A549 (cell line): Measurements from ENCODE around the gene TMEM214. TPM values are rescaled to one million over a fixed set of nuclear protein-coding genes. Genes with fewer than 3 reads are reported as not detected.

Experiments
- ATAC-seq, 2 experiments: fragments of 200-7000 bp in 1 of 2; fragments of >200 bp in 1 of 2; cut with Nextera tagmentation in 1 of 2; cut with Tn5 transposase in 1 of 2; 3 replicates each; pipeline versions ENCODE4 v1.8.0 to v1.9.1; 2018 to 2020; ENCODE audit warnings: mild to moderate bottlenecking in 1 of 2, moderate library complexity in 1 of 2
- CTCF ChIA-PET: fragments of 300-600 bp; sonication (Branson Sonifier 250); formaldehyde crosslinking; extraction: SDS; loops from one replicate; lab custom pipeline; 2021; ENCODE audit warnings: antibody characterized with exemption, inconsistent platforms; lab: Yijun Ruan, JAX
- POLR2A ChIA-PET: fragments of 350-600 bp; formaldehyde crosslinking; extraction: SDS; loops from one replicate; lab custom pipeline; 2021; ENCODE audit warnings: antibody characterized with exemption, inconsistent platforms; lab: Yijun Ruan, JAX
- DNase-seq, 2 experiments: peaks; one replicate each; pipeline versions ENCODE4 v3.0.0 to v3.0.0-alpha.2; 2011 to 2016; ENCODE audit warnings: low read depth in 1 of 2, low spot score in 1 of 2
- FAIRE-seq: peaks from 2 replicates; lab custom pipeline; 2011; peaks lifted over from hg19 to GRCh38; lab: Jason Lieb, UNC
- H3K27ac ChIP-seq, 2 experiments: fragments of >200 bp; sonication (Bioruptor Twin); formaldehyde crosslinking; 3 replicates each; pipeline ENCODE4 v1.5.1; 2016 to 2017
- H3K4me1 ChIP-seq: fragments of >200 bp; sonication (Bioruptor Twin); formaldehyde crosslinking; 3 replicates; pipeline ENCODE4 v1.6.1; 2016
- H3K4me2 ChIP-seq: fragments of >200 bp; sonication (Bioruptor Twin); formaldehyde crosslinking; 3 replicates; pipeline ENCODE4 v1.6.1; 2016
- H3K4me3 ChIP-seq: fragments of >200 bp; sonication (Bioruptor Twin); formaldehyde crosslinking; 3 replicates; pipeline ENCODE4 v1.5.1; 2016
- H3K9me3 ChIP-seq: fragments of >200 bp; sonication (Bioruptor Twin); formaldehyde crosslinking; 3 replicates; pipeline ENCODE4 v1.6.1; 2016
- CHD4 ChIP-seq: fragments of 200-600 bp; sonication (generic); IDR thresholded peaks from 2 replicates; pipeline ENCODE4 v1.6.1; 2016; ENCODE audit warnings: antibody characterized with exemption, mild to moderate bottlenecking, borderline replicate concordance
- EHMT2 ChIP-seq: fragments of 200-600 bp; sonication (generic); IDR thresholded peaks from 2 replicates; pipeline ENCODE4 v1.6.1; 2016; ENCODE audit warnings: antibody characterized with exemption, low read depth, mild to moderate bottlenecking, moderate library complexity
- EP300 ChIP-seq, 2 experiments: fragments of >200 bp; sonication (Bioruptor Twin); formaldehyde crosslinking; IDR thresholded peaks; 2 replicates in 1 of 2; 3 replicates in 1 of 2; pipeline ENCODE4 v1.6.1; 2016 to 2017
- ESRRA ChIP-seq: fragments of 150-350 bp; IDR thresholded peaks from 2 replicates; pipeline ENCODE4 v1.6.1; 2014; ENCODE audit warnings: mild to moderate bottlenecking, low read length, borderline replicate concordance
- FOSB ChIP-seq: fragments of 250-450 bp; sonication (Bioruptor Pico); IDR thresholded peaks from 2 replicates; pipeline ENCODE4 v1.5.0; 2020; ENCODE audit warnings: mild to moderate bottlenecking, moderate library complexity
- HEYL ChIP-seq: fragments of 250-450 bp; sonication (Bioruptor Pico); IDR thresholded peaks from 2 replicates; pipeline ENCODE4 v1.8.0; 2021; ENCODE audit warnings: mild to moderate bottlenecking, moderate library complexity
- HOXA7 ChIP-seq: fragments of 250-450 bp; sonication (Bioruptor Pico); IDR thresholded peaks from 2 replicates; pipeline ENCODE4 v1.5.0; 2020; ENCODE audit warnings: mild to moderate bottlenecking, moderate library complexity
- KDM5A ChIP-seq: fragments of 200-600 bp; sonication (generic); IDR thresholded peaks from 2 replicates; pipeline ENCODE4 v1.6.1; 2016; ENCODE audit warnings: antibody characterized with exemption, mild to moderate bottlenecking
- MAZ ChIP-seq: fragments of 150-350 bp; IDR thresholded peaks from 2 replicates; pipeline ENCODE4 v1.6.1; 2014; ENCODE audit warnings: antibody characterized with exemption, low read depth, low read length, borderline replicate concordance
- NFE2L2 ChIP-seq: fragments of 150-350 bp; conservative IDR thresholded peaks from 2 replicates; pipeline ENCODE4 v1.6.1; 2014; ENCODE audit warnings: low read length
- NR3C1 ChIP-seq: fragments of >200 bp; sonication (Bioruptor Twin); formaldehyde crosslinking; IDR thresholded peaks from 3 replicates; pipeline ENCODE4 v1.6.1; 2017
- RARB ChIP-seq: fragments of 250-450 bp; sonication (Bioruptor Pico); IDR thresholded peaks from 2 replicates; pipeline ENCODE4 v1.8.0; 2021; ENCODE audit warnings: mild to moderate bottlenecking, moderate library complexity
- RCOR1 ChIP-seq: fragments of 150-350 bp; IDR thresholded peaks from 2 replicates; pipeline ENCODE4 v1.6.1; 2014; ENCODE audit warnings: antibody characterized with exemption, low read length, low read depth
- RFX5 ChIP-seq: fragments of 450-650 bp; IDR thresholded peaks from 2 replicates; pipeline ENCODE4 v1.7.1; 2014; ENCODE audit warnings: antibody characterized with exemption, mild to moderate bottlenecking, moderate library complexity
- SREBF2 ChIP-seq: fragments of 450-650 bp; IDR thresholded peaks from 2 replicates; pipeline ENCODE4 v1.6.1; 2014; ENCODE audit warnings: mild to moderate bottlenecking, moderate library complexity
- TP53 ChIP-seq: fragments of 250-450 bp; sonication (Bioruptor Pico); IDR thresholded peaks from 2 replicates; pipeline ENCODE4 v1.5.0; 2021; ENCODE audit warnings: mild to moderate bottlenecking, moderate library complexity
- ZC3H11A ChIP-seq: fragments of 450-650 bp; IDR thresholded peaks from 2 replicates; pipeline ENCODE4 v1.6.1; 2014; ENCODE audit warnings: antibody characterized with exemption, mild to moderate bottlenecking
- ZFP36 ChIP-seq: fragments of 450-650 bp; IDR thresholded peaks from 2 replicates; pipeline ENCODE4 v1.6.1; 2014; ENCODE audit warnings: borderline replicate concordance; ENCODE audit not compliant: partially characterized antibody
- ZNF302 ChIP-seq: fragments of 250-450 bp; sonication (Bioruptor Pico); IDR thresholded peaks from 2 replicates; pipeline ENCODE4 v1.9.0; 2021; ENCODE audit warnings: inconsistent platforms, mild to moderate bottlenecking, moderate library complexity
- WGBS: methylation state at CpG from one replicate; pipeline ENCODE4 v1.1.6; 2017; ENCODE audit errors: missing lambda C conversion rate; 5-methylcytosine and 5-hydroxymethylcytosine counted together
- polyA plus RNA-seq, 4 experiments: library from polyadenylated mRNA; depleted of rRNA in 3 of 4; stranded (reverse); fragments of >200 nt; fragmentation: RNase III in 1 of 4; extraction: RNeasy Plus Mini Kit Qiagen cat#74134 plus additional on column Dnase treatment in 1 of 4; gene quantifications; 2 replicates in 3 of 4; 3 replicates in 1 of 4; pipeline ENCODE4 v1.2.3, GENCODE V29; 2011 to 2017
- TF ChIP-seq, protein P1 (sequence below): fragments of 450-650 bp; IDR thresholded peaks from 2 replicates; pipeline ENCODE4 v1.6.1; 2014; ENCODE audit warnings: antibody characterized with exemption
- TF ChIP-seq, protein P2 (sequence below): IDR thresholded peaks from 2 replicates; pipeline ENCODE4 v1.6.1; 2012; ENCODE audit warnings: low read depth, borderline replicate concordance
- TF ChIP-seq, protein P3 (sequence below): fragments of 250-450 bp; sonication (Bioruptor Pico); IDR thresholded peaks from 2 replicates; pipeline ENCODE4 v1.5.0; 2020; ENCODE audit warnings: low read depth, mild to moderate bottlenecking, moderate library complexity
- TF ChIP-seq, protein P4 (sequence below): IDR thresholded peaks from 2 replicates; pipeline ENCODE4 v1.6.1; 2012
- TF ChIP-seq, protein P5 (sequence below): fragments of >200 bp; sonication (Bioruptor Twin); formaldehyde crosslinking; IDR thresholded peaks from 3 replicates; pipeline ENCODE4 v1.5.1; 2016
- TF ChIP-seq, protein P6 (sequence below): fragments of 250-450 bp; sonication (Bioruptor Pico); IDR thresholded peaks from 2 replicates; pipeline ENCODE4 v1.5.0; 2021; ENCODE audit warnings: mild to moderate bottlenecking, moderate library complexity, borderline replicate concordance
- TF ChIP-seq, protein P7 (sequence below): fragments of >200 bp; sonication (Bioruptor Twin); formaldehyde crosslinking; IDR thresholded peaks from 3 replicates; pipeline ENCODE4 v1.6.1; 2016

The TMEM214 gene
- polyA plus RNA-seq, 2 of the 4 experiments (the other 2 are of a cell fraction) = 54.3 to 74.9 TPM

DNA sequence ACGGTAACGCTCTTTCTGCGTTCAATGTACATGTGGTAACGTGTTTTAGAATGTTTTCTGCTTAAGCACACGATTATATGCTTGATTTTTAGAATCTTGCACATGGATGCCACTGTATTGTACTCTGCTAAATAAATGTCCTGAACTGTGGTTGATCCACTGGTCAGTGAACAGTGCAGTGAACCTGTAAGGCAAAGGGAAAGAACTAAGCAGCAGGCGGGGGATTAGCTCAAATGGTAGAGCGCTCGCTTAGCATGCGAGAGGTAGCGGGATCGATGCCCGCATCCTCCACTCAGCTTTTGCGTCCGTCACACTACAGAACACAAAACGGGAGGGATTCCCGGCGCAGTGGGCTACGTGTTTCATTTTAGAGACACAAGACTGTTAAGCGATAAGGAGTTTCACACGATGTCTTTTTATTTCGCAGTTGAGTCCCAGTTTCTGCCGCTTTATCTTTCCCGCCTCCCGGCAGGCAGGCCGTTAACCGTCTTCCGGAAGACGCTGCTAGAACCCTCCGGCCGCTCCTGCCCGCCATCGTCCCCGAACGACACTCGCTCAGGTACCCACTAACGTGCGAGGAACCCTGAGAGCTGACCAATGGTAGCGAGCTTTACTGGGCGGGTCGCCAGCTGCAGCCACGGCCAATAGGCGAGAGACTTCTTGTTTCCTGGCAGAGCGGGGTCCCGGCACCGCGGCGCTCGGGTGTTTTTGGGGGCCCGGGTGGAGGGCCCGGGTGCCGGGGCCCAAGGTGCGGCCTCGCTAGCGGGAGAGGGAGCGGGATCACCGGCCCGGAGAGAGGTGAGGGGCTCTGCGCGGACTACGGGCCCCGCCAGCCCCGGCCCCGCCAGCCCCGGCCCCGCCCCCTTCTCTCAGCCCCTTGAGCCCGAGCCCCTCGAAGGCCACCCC, 18.5 kb downstream of the TMEM214 start, which contains the start of gene AGBL5 (continued):
- TF ChIP-seq, protein P1, sequence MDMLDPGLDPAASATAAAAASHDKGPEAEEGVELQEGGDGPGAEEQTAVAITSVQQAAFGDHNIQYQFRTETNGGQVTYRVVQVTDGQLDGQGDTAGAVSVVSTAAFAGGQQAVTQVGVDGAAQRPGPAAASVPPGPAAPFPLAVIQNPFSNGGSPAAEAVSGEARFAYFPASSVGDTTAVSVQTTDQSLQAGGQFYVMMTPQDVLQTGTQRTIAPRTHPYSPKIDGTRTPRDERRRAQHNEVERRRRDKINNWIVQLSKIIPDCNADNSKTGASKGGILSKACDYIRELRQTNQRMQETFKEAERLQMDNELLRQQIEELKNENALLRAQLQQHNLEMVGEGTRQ = no peak
- TF ChIP-seq, protein P2, sequence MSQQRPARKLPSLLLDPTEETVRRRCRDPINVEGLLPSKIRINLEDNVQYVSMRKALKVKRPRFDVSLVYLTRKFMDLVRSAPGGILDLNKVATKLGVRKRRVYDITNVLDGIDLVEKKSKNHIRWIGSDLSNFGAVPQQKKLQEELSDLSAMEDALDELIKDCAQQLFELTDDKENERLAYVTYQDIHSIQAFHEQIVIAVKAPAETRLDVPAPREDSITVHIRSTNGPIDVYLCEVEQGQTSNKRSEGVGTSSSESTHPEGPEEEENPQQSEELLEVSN = peak; percentile 99
- TF ChIP-seq MAZ (0 out of 2 replicates have a peak, but pooled peaks have one; percentile 36), ZC3H11A (no peak), KDM5A (no peak), HOXA7 (peak; percentile 72)

DNA sequence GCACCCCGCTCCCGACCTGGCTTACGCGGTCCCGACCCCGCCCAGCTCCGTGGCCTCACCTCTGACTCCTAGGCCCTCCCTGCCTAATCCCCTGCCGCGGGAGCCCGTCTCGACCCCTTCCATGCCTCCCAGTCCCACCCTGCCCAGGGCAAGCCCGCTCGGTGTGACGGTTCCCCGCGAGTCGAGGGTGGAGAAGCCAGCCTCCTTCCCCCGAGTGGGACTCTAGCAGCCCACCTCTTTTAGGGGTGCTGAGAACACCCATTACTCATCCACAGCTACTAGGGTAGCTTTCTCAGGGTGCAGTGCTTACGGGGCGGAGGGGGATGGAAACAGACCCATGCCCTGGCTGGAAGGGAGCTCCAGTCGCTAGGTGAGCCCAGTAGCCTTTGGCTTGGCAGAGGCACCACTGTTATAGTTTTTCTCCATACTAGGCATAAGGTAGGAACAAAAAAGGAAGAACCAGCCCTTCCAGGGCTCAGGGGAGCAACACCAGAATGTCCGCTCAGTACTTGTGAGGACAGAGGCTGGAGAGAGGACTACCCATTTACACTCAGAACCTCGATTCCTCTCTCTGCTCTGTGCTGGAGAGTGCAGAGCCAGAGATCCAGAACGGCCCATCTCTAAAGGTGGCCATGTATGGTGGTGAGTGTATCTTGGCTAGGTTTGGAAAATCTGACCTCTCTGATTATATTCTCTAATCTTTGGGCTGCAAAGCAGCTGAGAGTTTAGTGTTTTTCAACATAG, 19.3 kb downstream of the TMEM214 start:
- Histone ChIP-seq H3K27ac (peak overlapping the region; percentile 83 to 93), H3K4me2 (peak overlapping the region; percentile 83), H3K9me3 (no peaks in the 10 kb centered on the region), H3K4me3 (peak overlapping the region; percentile 86), H3K4me1 (peaks cover 13% of the 10 kb centered on the region; the same call in 2 of the 3 replicates)
- 14% methylated on average over 12 of the region's 24 CpGs for WGBS
- POLR2A ChIA-PET = interaction anchor here (0.7 to 3.3 kb wide), 14 partner anchors 9 to 330 kb away, joined by 3 to 37 read pairs (median 8); partner anchors contain the start of genes KHK, OST4 and TMEM214
- ATAC-seq (peak; percentile 2 to 7; a peak in 5 of 6 replicates), FAIRE-seq (no peak), DNase-seq (peak; percentile 24 to 46)
- CTCF ChIA-PET = interaction anchor here (0.6 to 13.5 kb wide), 14 partner anchors 9 to 251 kb away, joined by 3 to 143 read pairs (median 4); partner anchors contain the start of gene OST4
- TF ChIP-seq, protein P3, sequence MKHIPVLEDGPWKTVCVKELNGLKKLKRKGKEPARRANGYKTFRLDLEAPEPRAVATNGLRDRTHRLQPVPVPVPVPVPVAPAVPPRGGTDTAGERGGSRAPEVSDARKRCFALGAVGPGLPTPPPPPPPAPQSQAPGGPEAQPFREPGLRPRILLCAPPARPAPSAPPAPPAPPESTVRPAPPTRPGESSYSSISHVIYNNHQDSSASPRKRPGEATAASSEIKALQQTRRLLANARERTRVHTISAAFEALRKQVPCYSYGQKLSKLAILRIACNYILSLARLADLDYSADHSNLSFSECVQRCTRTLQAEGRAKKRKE = no peak
- TF ChIP-seq, protein P4, sequence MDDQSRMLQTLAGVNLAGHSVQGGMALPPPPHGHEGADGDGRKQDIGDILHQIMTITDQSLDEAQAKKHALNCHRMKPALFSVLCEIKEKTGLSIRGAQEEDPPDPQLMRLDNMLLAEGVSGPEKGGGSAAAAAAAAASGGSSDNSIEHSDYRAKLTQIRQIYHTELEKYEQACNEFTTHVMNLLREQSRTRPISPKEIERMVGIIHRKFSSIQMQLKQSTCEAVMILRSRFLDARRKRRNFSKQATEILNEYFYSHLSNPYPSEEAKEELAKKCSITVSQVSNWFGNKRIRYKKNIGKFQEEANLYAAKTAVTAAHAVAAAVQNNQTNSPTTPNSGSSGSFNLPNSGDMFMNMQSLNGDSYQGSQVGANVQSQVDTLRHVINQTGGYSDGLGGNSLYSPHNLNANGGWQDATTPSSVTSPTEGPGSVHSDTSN = no peak
- TF ChIP-seq, protein P5, sequence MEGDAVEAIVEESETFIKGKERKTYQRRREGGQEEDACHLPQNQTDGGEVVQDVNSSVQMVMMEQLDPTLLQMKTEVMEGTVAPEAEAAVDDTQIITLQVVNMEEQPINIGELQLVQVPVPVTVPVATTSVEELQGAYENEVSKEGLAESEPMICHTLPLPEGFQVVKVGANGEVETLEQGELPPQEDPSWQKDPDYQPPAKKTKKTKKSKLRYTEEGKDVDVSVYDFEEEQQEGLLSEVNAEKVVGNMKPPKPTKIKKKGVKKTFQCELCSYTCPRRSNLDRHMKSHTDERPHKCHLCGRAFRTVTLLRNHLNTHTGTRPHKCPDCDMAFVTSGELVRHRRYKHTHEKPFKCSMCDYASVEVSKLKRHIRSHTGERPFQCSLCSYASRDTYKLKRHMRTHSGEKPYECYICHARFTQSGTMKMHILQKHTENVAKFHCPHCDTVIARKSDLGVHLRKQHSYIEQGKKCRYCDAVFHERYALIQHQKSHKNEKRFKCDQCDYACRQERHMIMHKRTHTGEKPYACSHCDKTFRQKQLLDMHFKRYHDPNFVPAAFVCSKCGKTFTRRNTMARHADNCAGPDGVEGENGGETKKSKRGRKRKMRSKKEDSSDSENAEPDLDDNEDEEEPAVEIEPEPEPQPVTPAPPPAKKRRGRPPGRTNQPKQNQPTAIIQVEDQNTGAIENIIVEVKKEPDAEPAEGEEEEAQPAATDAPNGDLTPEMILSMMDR = no peak
- no peak for TF ChIP-seq RCOR1
- no peak for TF ChIP-seq ZNF302 (CRISPR knock-in tag)
- no peak for TF ChIP-seq TP53 (CRISPR knock-in tag)
- TF ChIP-seq HEYL (CRISPR knock-in tag) = no peak
- no peak for TF ChIP-seq EHMT2
- no peak for TF ChIP-seq ZFP36
- TF ChIP-seq EP300 (IDR thresholded peaks at IDR 0.05) = no peak
- no peak for TF ChIP-seq ESRRA
- TF ChIP-seq, protein P6, sequence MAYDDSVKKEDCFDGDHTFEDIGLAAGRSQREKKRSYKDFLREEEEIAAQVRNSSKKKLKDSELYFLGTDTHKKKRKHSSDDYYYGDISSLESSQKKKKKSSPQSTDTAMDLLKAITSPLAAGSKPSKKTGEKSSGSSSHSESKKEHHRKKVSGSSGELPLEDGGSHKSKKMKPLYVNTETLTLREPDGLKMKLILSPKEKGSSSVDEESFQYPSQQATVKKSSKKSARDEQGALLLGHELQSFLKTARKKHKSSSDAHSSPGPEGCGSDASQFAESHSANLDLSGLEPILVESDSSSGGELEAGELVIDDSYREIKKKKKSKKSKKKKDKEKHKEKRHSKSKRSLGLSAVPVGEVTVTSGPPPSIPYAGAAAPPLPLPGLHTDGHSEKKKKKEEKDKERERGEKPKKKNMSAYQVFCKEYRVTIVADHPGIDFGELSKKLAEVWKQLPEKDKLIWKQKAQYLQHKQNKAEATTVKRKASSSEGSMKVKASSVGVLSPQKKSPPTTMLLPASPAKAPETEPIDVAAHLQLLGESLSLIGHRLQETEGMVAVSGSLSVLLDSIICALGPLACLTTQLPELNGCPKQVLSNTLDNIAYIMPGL = no peak
- TF ChIP-seq SREBF2 = no peak
- no peak for TF ChIP-seq FOSB (CRISPR knock-in tag)
- TF ChIP-seq NFE2L2 = no peak
- no peak for TF ChIP-seq RFX5
- no peak for TF ChIP-seq CHD4
- no peak for TF ChIP-seq RARB (CRISPR knock-in tag)
- TF ChIP-seq NR3C1 = no peak
- TF ChIP-seq, protein P7, sequence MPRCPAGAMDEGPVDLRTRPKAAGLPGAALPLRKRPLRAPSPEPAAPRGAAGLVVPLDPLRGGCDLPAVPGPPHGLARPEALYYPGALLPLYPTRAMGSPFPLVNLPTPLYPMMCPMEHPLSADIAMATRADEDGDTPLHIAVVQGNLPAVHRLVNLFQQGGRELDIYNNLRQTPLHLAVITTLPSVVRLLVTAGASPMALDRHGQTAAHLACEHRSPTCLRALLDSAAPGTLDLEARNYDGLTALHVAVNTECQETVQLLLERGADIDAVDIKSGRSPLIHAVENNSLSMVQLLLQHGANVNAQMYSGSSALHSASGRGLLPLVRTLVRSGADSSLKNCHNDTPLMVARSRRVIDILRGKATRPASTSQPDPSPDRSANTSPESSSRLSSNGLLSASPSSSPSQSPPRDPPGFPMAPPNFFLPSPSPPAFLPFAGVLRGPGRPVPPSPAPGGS = no peak
- TF ChIP-seq, all 56 proteins: peak for 0
